AG08396 (cell line): ENCODE results near the gene COG4.
"Not testable (repeated sequence)": the region's sequence is repeated elsewhere in the genome, so short reads cannot be mapped to it uniquely, and the experiment has no call there.

ENCODE experiments used
- DNase-seq: peaks from one replicate; pipeline ENCODE4 v3.0.0; 2012; ENCODE audit warnings: low spot score, mixed read lengths

The COG4 gene

DNA sequence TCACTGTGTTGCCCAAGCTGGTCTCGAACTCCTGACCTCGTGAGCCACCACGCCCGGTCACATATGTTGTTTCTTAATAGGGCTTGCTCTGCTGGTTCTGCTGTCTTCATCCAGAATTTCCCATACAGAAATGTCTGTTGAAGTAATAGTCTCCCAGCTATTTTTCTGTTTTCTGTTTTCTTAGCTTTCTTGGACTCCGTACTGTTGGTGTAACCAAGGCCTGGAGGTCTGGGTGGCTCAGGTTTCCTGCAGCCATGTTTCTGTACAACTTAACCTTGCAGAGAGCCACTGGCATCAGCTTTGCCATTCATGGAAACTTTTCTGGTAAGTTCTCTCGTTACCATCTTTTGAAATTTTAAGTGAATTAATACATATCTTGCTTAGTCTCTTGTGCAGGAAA is 3.0 kb upstream of the COG4 start:
- DNase-seq: no peak

- not testable (repeated sequence) for DNase-seq
Measured at GRCh38 chr16:70524399-70524825, 1.1 kb upstream of the COG4 start.

- peak; percentile 54 for DNase-seq
Measured at GRCh38 chr16:70523743-70524398, 517 bp upstream of the COG4 start, which contains the start of gene SF3B3. Gene SF3B3 (plus strand): TSS chr16:70523816. CDS start chr16:70526657, 2,841 bp downstream.

GRCh38 chr16:70522216-70523075 is 908 bp downstream of the COG4 start:
- no peak for DNase-seq

DNA sequence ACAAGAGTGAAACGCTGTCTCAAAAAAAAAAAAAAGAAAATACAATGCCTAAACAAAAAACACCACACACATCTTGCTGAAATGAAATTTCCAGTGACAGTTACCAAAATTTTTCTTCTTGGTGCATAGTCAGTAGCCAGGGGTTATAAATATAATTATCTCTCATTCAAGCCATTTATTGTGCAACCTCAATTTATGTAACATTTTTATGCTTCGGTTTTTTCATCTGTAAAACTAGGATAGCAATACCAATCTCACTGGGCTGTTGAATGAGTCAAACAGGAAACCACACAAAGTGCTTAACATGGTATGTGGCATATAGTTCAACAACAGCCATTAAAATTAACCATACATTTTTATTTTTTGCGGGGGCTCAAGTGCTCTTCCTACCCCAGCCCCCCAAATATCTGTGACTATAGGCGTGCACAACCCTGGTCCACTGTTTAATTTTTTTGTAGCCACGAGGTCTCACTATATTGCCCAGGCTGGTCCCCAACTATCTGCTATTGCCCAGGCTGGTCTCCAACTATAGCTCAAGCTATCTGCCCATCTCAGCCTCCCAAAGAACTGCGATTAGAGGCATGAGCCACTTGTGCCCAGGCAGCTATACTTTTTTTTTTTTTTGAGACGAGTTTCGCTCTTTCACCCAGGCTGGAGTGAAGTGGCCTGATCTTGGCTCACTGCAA is 2.6 kb downstream of the COG4 start:
- DNase-seq: no peak

- DNase-seq: no peak
Measured at GRCh38 chr16:70512456-70512855, 10.9 kb downstream of the COG4 start.

DNA sequence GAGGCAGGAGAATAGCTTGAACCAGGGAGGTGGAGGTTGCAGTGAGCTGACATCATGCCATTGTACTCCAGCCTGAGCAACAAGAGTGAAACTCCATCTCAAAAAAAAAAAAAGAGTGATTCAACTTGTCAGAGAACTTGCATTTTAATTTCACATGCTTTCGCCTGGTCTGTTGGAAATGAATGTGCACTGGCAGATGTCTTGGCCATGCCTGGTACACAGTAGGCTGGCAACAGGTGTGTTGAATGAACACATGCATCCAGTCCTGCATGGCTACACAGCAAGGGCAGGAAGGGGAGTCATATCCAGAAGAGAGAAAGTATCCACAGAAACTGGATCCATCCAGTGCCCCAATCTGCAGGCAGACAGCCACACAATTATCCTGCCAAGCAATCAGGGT is 11.5 kb downstream of the COG4 start:
- DNase-seq: no peak

GRCh38 chr16:70510216-70510615 is 13.1 kb downstream of the COG4 start:
- DNase-seq: no peak

DNA sequence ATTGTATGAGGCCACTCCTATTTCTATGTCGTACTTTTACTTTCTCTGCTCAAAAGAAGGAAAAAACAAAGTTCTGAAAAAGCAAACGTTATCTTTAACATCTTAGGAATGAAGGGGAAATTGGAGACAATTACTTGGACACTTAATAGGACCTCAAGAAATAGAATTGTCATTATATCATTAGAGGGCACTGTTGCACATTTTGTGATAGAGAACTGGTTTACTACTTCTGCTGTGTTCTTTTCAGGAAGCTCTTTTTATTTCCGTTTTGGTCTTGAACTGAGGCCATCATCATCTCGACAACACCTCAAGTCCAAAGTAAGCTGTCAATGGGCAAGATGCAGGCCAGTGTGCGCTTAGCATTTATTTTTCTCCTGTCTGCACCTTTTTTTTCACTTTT is 14.6 kb downstream of the COG4 start:
- no peak for DNase-seq

DNA sequence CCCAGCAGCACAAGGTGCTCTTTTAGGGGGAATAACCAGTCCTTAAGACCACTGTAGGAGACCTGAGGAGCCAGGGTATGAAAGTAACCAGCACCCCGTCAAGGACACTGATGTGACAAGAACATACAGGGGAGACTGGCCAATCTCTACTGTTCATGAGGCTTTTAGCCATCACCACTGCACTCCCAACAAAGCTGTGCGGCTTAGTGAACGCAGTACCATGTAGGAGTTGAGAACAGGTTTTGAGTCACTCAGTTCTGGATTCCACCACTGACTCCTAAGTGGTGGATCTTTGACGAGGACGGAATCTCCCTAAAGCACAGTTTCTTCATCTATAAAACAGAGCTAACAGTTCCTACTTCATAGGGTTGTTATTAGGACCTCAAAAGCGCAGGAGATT is 26.8 kb downstream of the COG4 start:
- no peak for DNase-seq

DNA sequence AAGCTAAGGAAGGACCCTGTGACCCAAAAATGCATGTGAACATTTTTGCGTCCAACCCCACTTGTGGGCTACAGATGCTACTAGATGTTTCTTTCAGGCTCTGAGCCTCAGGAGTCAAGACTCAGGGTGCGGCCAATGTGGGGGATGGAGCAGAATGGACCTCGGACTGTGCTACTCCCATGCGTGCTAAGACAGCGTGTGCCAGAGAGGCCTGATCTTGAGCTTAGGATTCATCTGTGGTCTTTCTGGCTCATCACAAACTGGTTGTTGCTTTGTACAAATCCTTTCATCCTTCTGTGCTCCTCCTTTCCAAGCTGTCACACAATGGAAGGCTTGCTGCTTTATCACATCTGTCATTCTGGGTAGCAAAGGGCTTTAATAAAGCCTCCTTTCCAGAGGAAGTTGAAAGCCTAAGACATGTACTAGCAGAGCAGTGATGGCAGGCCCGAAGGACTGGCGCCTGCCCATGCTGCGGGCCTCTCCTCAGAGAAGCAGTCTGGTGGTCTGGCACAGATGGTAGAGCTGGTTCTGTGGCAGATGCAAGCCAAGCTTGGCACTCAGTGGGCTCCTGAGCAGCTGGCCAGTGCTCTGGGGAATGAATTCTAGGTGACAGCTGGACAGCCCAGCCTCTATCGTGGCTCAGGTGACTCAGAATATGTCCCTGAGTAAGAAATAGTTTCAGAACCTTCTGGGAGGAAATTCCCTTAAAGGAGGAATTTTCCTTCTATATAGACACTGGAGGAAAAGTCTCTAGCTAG is 27.8 kb downstream of the COG4 start:
- no peak for DNase-seq

GRCh38 chr16:70494777-70495176 is 28.6 kb downstream of the COG4 start:
- no peak for DNase-seq

DNA sequence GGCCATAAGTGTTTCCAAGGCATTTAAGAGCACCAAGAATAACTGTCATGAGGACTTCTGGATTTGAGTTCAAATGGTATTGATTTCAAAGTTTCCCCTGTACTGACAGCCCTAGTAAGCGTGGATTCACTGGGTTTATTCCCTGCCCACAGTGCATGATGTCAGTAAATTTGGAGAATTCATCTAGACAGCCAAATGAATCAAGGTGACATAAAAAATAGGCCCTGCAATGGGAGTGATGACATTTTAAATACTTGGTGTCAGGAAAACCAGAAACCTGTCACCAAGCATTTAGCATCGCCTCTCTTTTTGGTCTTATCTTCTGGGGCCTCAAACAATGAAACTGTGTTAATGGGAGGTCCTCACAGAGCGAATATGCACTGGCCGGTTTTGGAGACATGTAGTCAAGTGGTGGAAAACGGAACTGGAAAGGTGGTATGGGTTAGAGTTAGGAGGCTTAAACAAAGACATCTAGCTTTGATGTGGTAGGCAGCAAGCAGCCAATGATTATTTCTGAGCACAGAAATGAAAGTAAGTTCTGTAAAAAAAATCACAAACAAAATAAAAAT is 29.1 kb downstream of the COG4 start:
- no peak for DNase-seq

DNA sequence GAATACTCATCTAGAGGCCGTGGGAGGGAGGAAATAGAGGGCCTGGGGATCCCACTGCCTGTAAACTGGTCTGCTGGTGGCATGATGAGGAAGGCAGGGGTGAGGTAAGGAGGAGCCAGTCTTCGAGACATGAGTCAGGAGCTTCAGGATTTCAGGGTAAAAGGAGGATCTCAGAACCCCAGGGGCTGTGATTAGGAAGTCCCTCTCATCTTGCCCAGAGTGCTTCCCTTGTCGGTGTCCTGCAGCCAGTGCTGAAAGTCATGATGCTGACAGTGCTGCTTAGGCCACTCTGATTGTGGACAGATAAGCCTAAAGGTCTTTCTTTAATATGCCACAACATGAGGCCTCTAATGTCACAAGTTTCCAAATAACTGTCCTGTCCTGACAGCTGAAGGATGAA is 29.6 kb downstream of the COG4 start:
- no peak for DNase-seq

GRCh38 chr16:70490261-70490660 is 33.1 kb downstream of the COG4 start:
- no peak for DNase-seq

DNA sequence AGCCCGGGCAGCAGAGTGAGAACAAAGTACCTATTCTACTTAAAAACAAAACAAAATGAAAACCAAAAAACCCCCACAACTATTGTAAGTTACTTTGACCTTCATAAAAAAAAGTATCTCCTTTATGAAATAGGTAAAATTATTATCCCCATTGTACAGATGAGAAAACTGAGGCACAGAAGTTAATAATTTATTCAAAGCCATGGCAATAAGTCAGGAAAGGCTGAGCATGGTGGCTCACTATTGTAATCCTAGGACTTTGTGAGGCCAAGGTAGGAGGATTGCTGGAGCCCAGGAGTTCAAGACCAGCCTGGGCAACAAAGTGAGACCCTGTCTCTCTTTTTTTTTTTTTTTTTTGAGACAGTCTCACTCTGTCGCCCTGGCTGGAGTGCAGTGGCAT is 38.5 kb downstream of the COG4 start:
- no peak for DNase-seq

DNA sequence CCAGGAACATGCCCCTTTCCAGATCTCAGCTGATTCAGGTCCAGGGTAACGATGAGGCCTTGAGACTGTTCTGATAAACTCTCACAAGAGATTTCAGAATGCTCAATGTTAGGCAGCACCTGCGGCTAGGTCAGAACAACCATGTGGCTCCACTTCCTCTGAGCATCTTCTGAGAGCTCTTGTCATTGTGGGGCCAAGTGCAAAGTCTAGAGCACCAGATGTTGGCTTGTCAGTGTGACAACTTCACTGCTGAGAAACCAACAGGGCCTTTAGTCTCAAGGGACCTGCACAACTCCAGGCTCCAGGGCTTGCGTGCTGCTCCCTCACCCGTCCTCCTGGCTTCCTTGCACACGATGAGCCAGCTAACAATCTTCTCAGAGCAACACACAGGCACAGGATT is 39.9 kb downstream of the COG4 start:
- DNase-seq: no peak

DNA sequence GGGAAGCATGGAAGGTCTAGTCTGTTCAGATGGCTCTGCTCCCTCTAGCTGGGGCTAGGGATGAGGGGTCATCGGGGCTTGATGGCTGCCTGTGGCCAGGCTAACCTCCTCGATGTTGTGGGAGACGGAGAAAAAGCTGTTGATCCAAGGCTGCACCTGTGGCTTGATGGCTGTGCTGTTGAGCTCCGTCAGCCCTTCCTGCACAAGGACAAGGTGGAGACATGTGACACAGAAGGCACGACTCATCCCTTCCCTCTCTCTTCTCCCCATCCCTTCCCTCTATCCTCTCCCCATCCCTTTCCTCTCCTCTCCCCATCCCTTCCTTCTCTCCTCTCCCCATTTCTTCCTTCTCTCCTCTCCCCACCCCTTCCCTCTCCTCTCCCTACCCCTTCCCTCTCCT is 40.7 kb downstream of the COG4 start:
- no peak for DNase-seq

DNA sequence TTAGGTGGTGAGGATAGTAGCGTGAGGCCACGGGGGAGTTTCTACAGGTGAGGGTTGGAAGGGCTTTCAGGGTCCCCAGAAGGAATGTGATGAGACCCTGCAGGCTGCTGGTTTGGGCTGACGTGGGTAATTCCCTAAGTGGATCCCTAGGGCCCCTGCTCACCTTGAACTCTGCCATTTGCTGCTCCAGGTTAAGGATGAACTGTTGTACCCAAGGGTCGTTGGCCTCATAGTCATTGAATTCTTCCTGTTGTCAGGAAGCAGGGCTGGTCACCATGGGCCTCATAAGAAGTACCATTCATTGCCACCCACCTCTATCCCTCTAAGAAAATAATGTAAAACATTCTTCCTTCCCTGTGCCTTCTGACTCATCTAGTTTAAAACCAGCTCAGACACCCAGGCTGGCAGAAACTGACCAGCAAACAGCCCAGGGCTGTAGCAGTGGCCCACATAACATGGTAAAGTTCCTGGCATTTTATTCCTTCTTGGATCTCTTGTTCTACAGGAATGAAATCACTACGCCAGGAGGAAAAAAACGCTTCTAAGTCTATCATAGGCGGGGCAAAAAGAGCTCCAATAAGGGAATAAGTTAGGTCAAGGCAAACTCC is 41.3 kb downstream of the COG4 start:
- DNase-seq: peak; percentile 53

- no peak for DNase-seq
Measured at GRCh38 chr16:70480127-70481105, 42.9 kb downstream of the COG4 start.
